Fibroblast of lung (primary cell): ENCODE measurements around the gene BAMBI. TPM values are rescaled to one million over a fixed set of nuclear protein-coding genes. Genes with fewer than 3 reads are reported as not detected.

Experiments used
- DNase-seq, 2 donors: peaks; one replicate each; pipeline versions ENCODE4 v3.0.0 to v3.0.0-alpha.2; 2010; ENCODE audit warnings: low read depth in 2 of 2
- H2AFZ ChIP-seq: 2 replicates; pipeline ENCODE4 v1.5.1; 2012; ENCODE audit warnings: low read length, control low read depth, inconsistent platforms
- H3K27ac ChIP-seq: 2 replicates; pipeline ENCODE4 v1.5.1; 2011; ENCODE audit warnings: low read length, control low read depth; ENCODE audit not compliant: insufficient read depth
- H3K27me3 ChIP-seq: 2 replicates; pipeline ENCODE4 v1.5.1; 2011; ENCODE audit warnings: mild to moderate bottlenecking, low read length; ENCODE audit not compliant: control insufficient read depth, insufficient read depth
- H3K36me3 ChIP-seq: 2 replicates; pipeline ENCODE4 v1.5.1; 2011; ENCODE audit warnings: low read length; ENCODE audit not compliant: control insufficient read depth, insufficient read depth
- H3K4me1 ChIP-seq: 2 replicates; pipeline ENCODE4 v1.5.1; 2011; ENCODE audit warnings: low read length; ENCODE audit not compliant: control insufficient read depth, insufficient read depth; ENCODE audit errors: extremely low read depth
- H3K4me2 ChIP-seq: 2 replicates; pipeline ENCODE4 v1.5.1; 2011; ENCODE audit warnings: low read length, control low read depth; ENCODE audit not compliant: insufficient read depth; ENCODE audit errors: extremely low read depth
- H3K4me3 ChIP-seq, 4 experiments: fragments of 200-600 bp in 1 of 4; sonication (generic) in 1 of 4; replicated peaks in 1 of 4; 2 replicates each; pipeline ENCODE4 v1.5.1; 2011 to 2016; ENCODE audit warnings: low read length in 4 of 4, low read depth in 3 of 4, mild to moderate bottlenecking in 3 of 4, control low read depth in 2 of 4, inconsistent platforms in 1 of 4, mixed read lengths in 1 of 4; ENCODE audit not compliant: insufficient read depth in 1 of 4; ENCODE audit errors: control extremely low read depth in 1 of 4
- H3K79me2 ChIP-seq: 2 replicates; pipeline ENCODE4 v1.5.1; 2012; ENCODE audit warnings: mild to moderate bottlenecking, low read length, inconsistent platforms; ENCODE audit not compliant: control insufficient read depth, insufficient read depth
- H3K9ac ChIP-seq: 2 replicates; pipeline ENCODE4 v1.5.1; 2011; ENCODE audit warnings: mild to moderate bottlenecking, low read length, control low read depth; ENCODE audit not compliant: insufficient read depth
- H3K9me3 ChIP-seq: 2 replicates; pipeline ENCODE4 v1.5.1; 2012; ENCODE audit warnings: low read depth, low read length; ENCODE audit not compliant: control insufficient read depth, insufficient read depth
- H4K20me1 ChIP-seq: 2 replicates; pipeline ENCODE4 v1.5.1; 2011; ENCODE audit warnings: low read length; ENCODE audit not compliant: control insufficient read depth, insufficient read depth; ENCODE audit errors: extremely low read depth
- EZH2 ChIP-seq: IDR thresholded peaks from 2 replicates; pipeline ENCODE4 v1.5.1; 2012; ENCODE audit warnings: low read length, control low read depth, mild to moderate bottlenecking; ENCODE audit errors: missing control alignments
- polyA plus RNA-seq, 2 donors: library from polyadenylated mRNA; depleted of rRNA in 1 of 2; stranded (reverse) in 1 of 2; unstranded in 1 of 2; fragments of >200 nt; gene quantifications; 2 replicates each; pipeline ENCODE4 v1.2.1, GENCODE V29; 2011 to 2012; ENCODE audit warnings: missing spikeins in 1 of 2
- total RNA-seq: library from RNA; depleted of rRNA; stranded (reverse); fragments of >200 nt; gene quantifications from 2 replicates; pipeline ENCODE4 v1.2.1, GENCODE V29; 2014
- TF ChIP-seq, protein P1 (sequence below), 2 donors: IDR thresholded peaks in 1 of 2; conservative IDR thresholded peaks in 1 of 2; 1 replicate in 1 of 2; 2 replicates in 1 of 2; pipeline ENCODE4 v1.5.1; 2011 to 2012; ENCODE audit warnings: low read length in 2 of 2, control low read depth in 1 of 2, inconsistent platforms in 1 of 2, low read depth in 1 of 2, mild to moderate bottlenecking in 1 of 2

Gene BAMBI
- total and polyA plus RNA-seq, 2 donors (not counting 1 experiment from before 2014, with no cell fraction given), result 4.6 to 17.8 TPM

GRCh38 chr10:28666751-28667467, 10.4 kb upstream of the BAMBI start:
- Histone ChIP-seq H3K79me2 (no peaks in the 10 kb centered on the region), H3K27ac (no peak overlapping the region), H4K20me1 (no peaks in the 10 kb centered on the region), H3K36me3 (no peaks in the 10 kb centered on the region), H2AFZ (no peak overlapping the region), H3K9ac (no peak overlapping the region), H3K27me3 (peaks cover 20% of the 10 kb centered on the region), H3K9me3 (no peaks in the 10 kb centered on the region), H3K4me2 (no peak overlapping the region), H3K4me3 (no peak overlapping the region), H3K4me1 (peaks cover 2% of the 10 kb centered on the region)
- no peak for TF ChIP-seq EZH2
- no peak for DNase-seq

- Histone ChIP-seq H3K27ac (no peak overlapping the region), H3K9me3 (no peaks in the 10 kb centered on the region), H3K9ac (no peak overlapping the region), H3K4me1 (peaks cover 2% of the 10 kb centered on the region), H3K36me3 (no peaks in the 10 kb centered on the region), H3K4me2 (peak overlapping the region; percentile 89), H2AFZ (peak overlapping the region; percentile 58), H4K20me1 (no peaks in the 10 kb centered on the region), H3K79me2 (no peaks in the 10 kb centered on the region), H3K4me3 (peak overlapping the region; percentile 40 to 65 (median 52)), H3K27me3 (peaks cover 20% of the 10 kb centered on the region)
- peak; percentile 20 to 66 for DNase-seq
- TF ChIP-seq, protein P1, sequence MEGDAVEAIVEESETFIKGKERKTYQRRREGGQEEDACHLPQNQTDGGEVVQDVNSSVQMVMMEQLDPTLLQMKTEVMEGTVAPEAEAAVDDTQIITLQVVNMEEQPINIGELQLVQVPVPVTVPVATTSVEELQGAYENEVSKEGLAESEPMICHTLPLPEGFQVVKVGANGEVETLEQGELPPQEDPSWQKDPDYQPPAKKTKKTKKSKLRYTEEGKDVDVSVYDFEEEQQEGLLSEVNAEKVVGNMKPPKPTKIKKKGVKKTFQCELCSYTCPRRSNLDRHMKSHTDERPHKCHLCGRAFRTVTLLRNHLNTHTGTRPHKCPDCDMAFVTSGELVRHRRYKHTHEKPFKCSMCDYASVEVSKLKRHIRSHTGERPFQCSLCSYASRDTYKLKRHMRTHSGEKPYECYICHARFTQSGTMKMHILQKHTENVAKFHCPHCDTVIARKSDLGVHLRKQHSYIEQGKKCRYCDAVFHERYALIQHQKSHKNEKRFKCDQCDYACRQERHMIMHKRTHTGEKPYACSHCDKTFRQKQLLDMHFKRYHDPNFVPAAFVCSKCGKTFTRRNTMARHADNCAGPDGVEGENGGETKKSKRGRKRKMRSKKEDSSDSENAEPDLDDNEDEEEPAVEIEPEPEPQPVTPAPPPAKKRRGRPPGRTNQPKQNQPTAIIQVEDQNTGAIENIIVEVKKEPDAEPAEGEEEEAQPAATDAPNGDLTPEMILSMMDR (conservative IDR thresholded peaks at IDR 0.05 in 1 of 2, IDR thresholded peaks at IDR 0.05 in 1 of 2; ENCODE audit: low read depth in 1 of 2, low read length in 2 of 2), result no peak
- TF ChIP-seq EZH2, result peak; percentile 58
These were observed 8.7 kb upstream of the BAMBI start for GRCh38 chr10:28668363-28669226.

- Histone ChIP-seq H4K20me1 (no peaks in the 10 kb centered on the region), H3K27me3 (peaks cover 20% of the 10 kb centered on the region)
- no peak for DNase-seq
These were observed 7.8 kb upstream of the BAMBI start for GRCh38 chr10:28669227-28670173.

More at GRCh38 chr10:28669227-28670173, 7.8 kb upstream of the BAMBI start:
- peak overlapping the region; percentile 89 for H3K4me2 ChIP-seq
- no peak overlapping the region for H3K27ac ChIP-seq
- TF ChIP-seq, protein P1 (conservative IDR thresholded peaks at IDR 0.05 in 1 of 2, IDR thresholded peaks at IDR 0.05 in 1 of 2; ENCODE audit: low read depth in 1 of 2, low read length in 2 of 2), result no peak
- no peak for TF ChIP-seq EZH2
- H3K36me3 ChIP-seq, result no peaks in the 10 kb centered on the region
- no peaks in the 10 kb centered on the region for H3K9me3 ChIP-seq
- H2AFZ ChIP-seq, result no peak overlapping the region
- peak overlapping the region; percentile 40 to 65 (median 52) for H3K4me3 ChIP-seq
- H3K4me1 ChIP-seq, result peaks cover 2% of the 10 kb centered on the region
- no peaks in the 10 kb centered on the region for H3K79me2 ChIP-seq
- no peak overlapping the region for H3K9ac ChIP-seq
